Hepatocyte (in vitro differentiated cells): ENCODE results near the gene RAB3GAP2. TPM values are rescaled to one million over a fixed set of nuclear protein-coding genes. Genes with fewer than 3 reads are reported as not detected.
"Not testable (repeated sequence)": the region's sequence is repeated elsewhere in the genome, so short reads cannot be mapped to it uniquely, and the experiment has no call there.

Experiments used
- DNase-seq: peaks from one replicate; pipeline ENCODE4 v3.0.0-alpha.2; 2016; ENCODE audit warnings: low spot score
- H2AFZ ChIP-seq: fragments of 200-600 bp; sonication (generic); 2 replicates; pipeline ENCODE4 v1.6.0; 2016; ENCODE audit warnings: antibody characterized with exemption, mild to moderate bottlenecking
- H3K27ac ChIP-seq: fragments of 200-600 bp; sonication (generic); 2 replicates; pipeline ENCODE4 v1.5.1; 2016; ENCODE audit warnings: mild to moderate bottlenecking
- H3K27me3 ChIP-seq: fragments of 200-600 bp; sonication (generic); 2 replicates; pipeline ENCODE4 v1.6.1; 2016
- H3K36me3 ChIP-seq: fragments of 200-600 bp; sonication (generic); replicated peaks from 2 replicates; pipeline ENCODE4 v1.5.1; 2016; ENCODE audit warnings: low read depth; ENCODE audit not compliant: insufficient read depth
- H3K4me1 ChIP-seq: fragments of 200-600 bp; sonication (generic); 2 replicates; pipeline ENCODE4 v1.5.1; 2016; ENCODE audit warnings: mild to moderate bottlenecking, moderate library complexity; ENCODE audit not compliant: insufficient read depth
- H3K4me2 ChIP-seq: fragments of 200-600 bp; sonication (generic); 2 replicates; pipeline ENCODE4 v1.6.0; 2016
- H3K4me3 ChIP-seq: fragments of 200-600 bp; sonication (generic); 2 replicates; pipeline ENCODE4 v1.5.1; 2016; ENCODE audit warnings: mild to moderate bottlenecking
- H3K79me2 ChIP-seq: fragments of 200-600 bp; sonication (generic); 2 replicates; pipeline ENCODE4 v1.6.0; 2017; ENCODE audit warnings: mild to moderate bottlenecking
- H3K9me2 ChIP-seq: fragments of 200-600 bp; sonication (generic); replicated peaks from 2 replicates; pipeline ENCODE4 v1.6.0; 2017; ENCODE audit warnings: mild to moderate bottlenecking; ENCODE audit not compliant: insufficient read depth
- H3K9me3 ChIP-seq: fragments of 200-600 bp; sonication (generic); 2 replicates; pipeline ENCODE4 v1.5.1; 2016; ENCODE audit warnings: low read depth, mild to moderate bottlenecking
- H4K20me1 ChIP-seq: fragments of 200-600 bp; sonication (generic); 2 replicates; pipeline ENCODE4 v1.6.0; 2016; ENCODE audit warnings: mild to moderate bottlenecking; ENCODE audit not compliant: insufficient read depth, poor library complexity, severe bottlenecking
- EZH2 ChIP-seq: fragments of 200-600 bp; sonication (generic); IDR thresholded peaks from 2 replicates; pipeline ENCODE4 v1.6.1; 2016; ENCODE audit warnings: antibody characterized with exemption, mild to moderate bottlenecking, borderline replicate concordance
- EZH2phosphoT487 ChIP-seq: fragments of 200-600 bp; sonication (generic); IDR thresholded peaks from one replicate; pipeline ENCODE4 v1.6.1; 2018; ENCODE audit warnings: antibody characterized with exemption, mild to moderate bottlenecking, low read depth, moderate library complexity; ENCODE audit not compliant: unreplicated experiment, severe bottlenecking
- WGBS: methylation state at CpG from one replicate; pipeline ENCODE4 v1.1.6; 2016; ENCODE audit warnings: low lambda C conversion rate; ENCODE audit errors: missing lambda C conversion rate; 5-methylcytosine and 5-hydroxymethylcytosine counted together
- polyA plus RNA-seq: library from polyadenylated mRNA; unstranded; fragments of >200 nt; fragmentation: Nextera tagmentation; extraction: Ambion mirVana; gene quantifications from 2 replicates; pipeline ENCODE4 v1.2.1, GENCODE V29; 2016
- total RNA-seq: library from RNA; depleted of rRNA; stranded (reverse); fragments of >200 nt; gene quantifications from 2 replicates; pipeline ENCODE4 v1.2.3, GENCODE V29; 2014
- TF ChIP-seq, protein P1 (sequence below): fragments of 200-600 bp; sonication (generic); IDR thresholded peaks from 2 replicates; pipeline ENCODE4 v1.5.1; 2016; ENCODE audit warnings: antibody characterized with exemption, mild to moderate bottlenecking; ENCODE audit not compliant: poor library complexity

Gene RAB3GAP2
- total and polyA plus RNA-seq, 2 experiments from 2014 or later, result 13.7 to 31.6 TPM

DNA sequence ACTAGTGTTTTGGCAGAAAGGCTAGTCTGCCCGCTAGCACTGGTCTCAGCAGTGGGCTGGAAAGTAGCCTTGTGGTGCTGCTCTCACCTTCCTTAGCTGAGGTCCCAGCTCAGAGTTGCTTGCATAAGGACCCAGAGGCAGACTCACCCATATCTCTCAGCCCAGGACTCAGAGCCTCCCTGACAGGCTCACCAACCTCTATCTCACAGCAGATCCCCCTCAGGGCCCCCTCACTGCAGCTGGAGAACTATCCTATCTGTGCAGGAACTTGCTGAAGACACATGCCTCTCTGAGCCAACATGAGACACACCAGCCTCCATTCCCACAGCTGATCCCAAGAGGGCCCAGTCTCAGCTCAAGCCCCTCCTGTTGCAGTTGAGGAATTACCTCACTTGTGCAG is 95.7 kb downstream of the RAB3GAP2 start:
- no peak overlapping the region for H3K4me3 ChIP-seq
- H3K79me2 ChIP-seq, result peaks cover 6% of the 10 kb centered on the region
- no peaks in the 10 kb centered on the region for H3K9me3 ChIP-seq
- TF ChIP-seq EZH2, result no peak
- TF ChIP-seq, protein P1, sequence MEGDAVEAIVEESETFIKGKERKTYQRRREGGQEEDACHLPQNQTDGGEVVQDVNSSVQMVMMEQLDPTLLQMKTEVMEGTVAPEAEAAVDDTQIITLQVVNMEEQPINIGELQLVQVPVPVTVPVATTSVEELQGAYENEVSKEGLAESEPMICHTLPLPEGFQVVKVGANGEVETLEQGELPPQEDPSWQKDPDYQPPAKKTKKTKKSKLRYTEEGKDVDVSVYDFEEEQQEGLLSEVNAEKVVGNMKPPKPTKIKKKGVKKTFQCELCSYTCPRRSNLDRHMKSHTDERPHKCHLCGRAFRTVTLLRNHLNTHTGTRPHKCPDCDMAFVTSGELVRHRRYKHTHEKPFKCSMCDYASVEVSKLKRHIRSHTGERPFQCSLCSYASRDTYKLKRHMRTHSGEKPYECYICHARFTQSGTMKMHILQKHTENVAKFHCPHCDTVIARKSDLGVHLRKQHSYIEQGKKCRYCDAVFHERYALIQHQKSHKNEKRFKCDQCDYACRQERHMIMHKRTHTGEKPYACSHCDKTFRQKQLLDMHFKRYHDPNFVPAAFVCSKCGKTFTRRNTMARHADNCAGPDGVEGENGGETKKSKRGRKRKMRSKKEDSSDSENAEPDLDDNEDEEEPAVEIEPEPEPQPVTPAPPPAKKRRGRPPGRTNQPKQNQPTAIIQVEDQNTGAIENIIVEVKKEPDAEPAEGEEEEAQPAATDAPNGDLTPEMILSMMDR, result no peak
- no peak for TF ChIP-seq EZH2phosphoT487
- no peaks in the 10 kb centered on the region for H3K4me1 ChIP-seq
- H4K20me1 ChIP-seq, result no peaks in the 10 kb centered on the region
- no peak overlapping the region for H2AFZ ChIP-seq
- no peak overlapping the region for H3K27ac ChIP-seq
- no peak for DNase-seq
- H3K36me3 ChIP-seq, result peaks cover 5% of the 10 kb centered on the region
- no peak overlapping the region for H3K4me2 ChIP-seq
- no peaks in the 10 kb centered on the region for H3K9me2 ChIP-seq
- no peaks in the 10 kb centered on the region for H3K27me3 ChIP-seq
- 96% methylated on average over 1 of the region's 1 CpG for WGBS

- no peak overlapping the region for H2AFZ ChIP-seq
- TF ChIP-seq EZH2phosphoT487 (no peak), EZH2 (no peak)
- TF ChIP-seq, protein P1, result no peak
- H3K4me1 ChIP-seq, result no peaks in the 10 kb centered on the region
- no peak for DNase-seq
- H3K27me3 ChIP-seq, result no peaks in the 10 kb centered on the region
- H4K20me1 ChIP-seq, result no peaks in the 10 kb centered on the region
- 96% methylated on average over 1 of the region's 1 CpG for WGBS
- peaks cover 5% of the 10 kb centered on the region for H3K36me3 ChIP-seq
- H3K9me2 ChIP-seq, result no peaks in the 10 kb centered on the region
- no peak overlapping the region for H3K4me3 ChIP-seq
- peaks cover 3% of the 10 kb centered on the region for H3K79me2 ChIP-seq
- no peaks in the 10 kb centered on the region for H3K9me3 ChIP-seq
- no peak overlapping the region for H3K4me2 ChIP-seq
- no peak overlapping the region for H3K27ac ChIP-seq
Measured at GRCh38 chr1:220170836-220171526, 101.3 kb downstream of the RAB3GAP2 start.

DNA sequence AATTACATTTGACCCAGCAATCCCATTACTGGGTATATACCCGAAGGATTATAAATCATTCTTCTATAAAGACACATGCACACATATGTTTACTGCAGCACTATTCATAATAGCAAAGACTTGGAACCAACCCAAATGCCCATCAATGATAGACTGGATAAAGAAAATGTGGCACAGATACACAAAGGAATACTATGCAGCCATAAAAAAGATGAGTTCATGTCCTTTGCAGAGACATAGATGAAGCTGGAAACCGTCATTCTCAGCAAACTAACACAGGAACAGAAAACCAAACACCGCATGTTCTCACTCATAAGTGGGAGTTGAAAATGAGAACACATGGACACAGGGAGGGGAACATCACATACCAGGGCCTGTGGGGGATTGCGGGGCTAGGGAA is 102.4 kb downstream of the RAB3GAP2 start:
- H3K4me2 ChIP-seq, H3K27me3 ChIP-seq, H4K20me1 ChIP-seq, H3K9me2 ChIP-seq, DNase-seq, H3K4me1 ChIP-seq, H3K27ac ChIP-seq, H2AFZ ChIP-seq, H3K36me3 ChIP-seq, H3K9me3 ChIP-seq, H3K4me3 ChIP-seq, H3K79me2 ChIP-seq: not testable (repeated sequence)
- 97% methylated on average over 4 of the region's 4 CpGs for WGBS

DNA sequence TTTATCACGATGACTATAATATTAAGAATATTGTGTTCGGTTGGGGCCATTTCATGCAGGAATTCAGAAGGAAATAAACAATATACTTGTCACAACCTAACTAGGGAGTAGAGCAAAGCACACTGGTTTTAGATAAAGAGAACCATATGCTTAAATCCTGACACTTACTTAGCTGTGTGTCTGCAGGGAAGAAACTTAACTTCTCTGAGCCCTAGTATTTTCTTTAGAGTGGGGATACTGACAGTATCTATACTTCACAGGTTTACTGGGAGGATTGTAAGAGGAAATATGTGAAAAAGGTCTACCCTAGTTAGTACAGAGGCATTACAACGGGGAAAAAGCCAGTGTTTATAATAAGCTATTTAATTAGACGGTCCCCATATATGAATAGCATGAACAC is 105.4 kb downstream of the RAB3GAP2 start:
- H3K27ac ChIP-seq, result no peak overlapping the region
- no peaks in the 10 kb centered on the region for H4K20me1 ChIP-seq
- H2AFZ ChIP-seq, result no peak overlapping the region
- H3K4me3 ChIP-seq, result no peak overlapping the region
- no peaks in the 10 kb centered on the region for H3K27me3 ChIP-seq
- no peaks in the 10 kb centered on the region for H3K9me3 ChIP-seq
- H3K36me3 ChIP-seq, result peaks cover 2% of the 10 kb centered on the region
- no peak for DNase-seq
- H3K9me2 ChIP-seq, result no peaks in the 10 kb centered on the region
- H3K79me2 ChIP-seq, result no peaks in the 10 kb centered on the region
- 90% methylated on average over 4 of the region's 4 CpGs for WGBS
- no peaks in the 10 kb centered on the region for H3K4me1 ChIP-seq
- H3K4me2 ChIP-seq, result no peak overlapping the region
- TF ChIP-seq EZH2phosphoT487, result no peak
- TF ChIP-seq, protein P1, result no peak
- TF ChIP-seq EZH2, result no peak
